ENCODE measurements around the gene SLIT3. TPM values are rescaled to one million over a fixed set of nuclear protein-coding genes. Genes with fewer than 3 reads are reported as not detected.
"Not testable (repeated sequence)": the region's sequence is repeated elsewhere in the genome, so short reads cannot be mapped to it uniquely, and the experiment has no call there.

Gene SLIT3
- polyA plus RNA-seq, 4 donors, result 46.4 to 82.0 (median 57.9) TPM

DNA sequence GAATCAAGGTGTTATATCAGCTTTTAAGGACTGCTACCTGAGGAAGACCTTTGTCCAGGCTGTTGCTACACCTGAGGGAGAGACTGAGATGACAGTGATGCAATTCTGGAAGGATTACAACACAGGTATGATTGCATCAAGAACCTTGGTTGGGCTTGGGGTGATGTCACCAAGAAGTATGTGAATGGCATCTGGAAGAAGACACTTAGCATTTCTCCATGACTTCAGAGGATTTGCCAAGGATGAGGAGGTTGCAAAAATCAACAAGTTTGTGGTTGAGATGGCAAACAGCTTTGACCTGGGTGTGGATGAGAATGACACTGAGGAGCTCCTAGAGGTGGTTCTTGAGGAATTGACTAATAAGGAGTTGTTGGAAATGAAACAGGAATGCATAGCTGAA lies 653.9 kb downstream of the SLIT3 start:
- no peak for DNase-seq (ENCODE audit: low read depth in 4 of 4, low spot score in 3 of 4)

DNA sequence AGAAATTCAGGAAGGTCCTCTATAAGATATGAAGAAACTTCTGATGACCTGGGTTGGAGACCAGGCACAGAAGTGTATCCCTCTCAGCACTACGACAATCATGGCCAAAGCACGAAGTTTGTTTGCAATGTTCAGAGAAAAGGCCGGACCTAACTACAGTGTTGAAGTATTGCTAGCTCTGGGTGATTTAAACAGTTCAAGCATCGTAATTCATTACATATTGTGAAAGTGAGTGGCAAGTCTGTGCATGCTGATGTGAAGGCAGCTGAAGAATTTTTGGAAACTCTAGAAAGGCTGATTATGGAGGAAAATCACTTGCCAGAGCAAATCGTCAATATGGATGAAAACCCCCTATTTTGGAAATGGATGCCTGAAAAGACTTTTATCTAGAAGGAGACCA lies 654.6 kb downstream of the SLIT3 start:
- DNase-seq (ENCODE audit: low read depth in 4 of 4, low spot score in 3 of 4), result no peak

DNA sequence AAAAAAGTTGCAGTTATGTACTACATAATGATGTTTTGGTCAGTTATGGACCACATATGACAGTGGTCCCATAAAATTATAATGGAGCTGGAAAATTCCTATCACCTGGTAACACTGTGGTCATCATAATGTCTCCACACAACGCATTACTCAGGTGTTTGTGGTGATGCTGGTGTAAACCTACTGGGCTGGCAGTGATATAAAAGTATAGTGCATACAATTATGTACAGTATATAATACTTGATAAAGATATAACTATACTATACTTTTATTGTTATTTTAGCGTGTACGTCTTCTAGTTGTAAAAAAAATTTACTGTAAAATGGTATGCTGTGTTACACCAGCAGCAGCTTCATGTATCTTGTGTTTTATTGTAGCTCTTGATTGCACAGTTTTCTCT lies 655.7 kb downstream of the SLIT3 start:
- DNase-seq (ENCODE audit: low read depth in 4 of 4, low spot score in 3 of 4), result no peak

DNA sequence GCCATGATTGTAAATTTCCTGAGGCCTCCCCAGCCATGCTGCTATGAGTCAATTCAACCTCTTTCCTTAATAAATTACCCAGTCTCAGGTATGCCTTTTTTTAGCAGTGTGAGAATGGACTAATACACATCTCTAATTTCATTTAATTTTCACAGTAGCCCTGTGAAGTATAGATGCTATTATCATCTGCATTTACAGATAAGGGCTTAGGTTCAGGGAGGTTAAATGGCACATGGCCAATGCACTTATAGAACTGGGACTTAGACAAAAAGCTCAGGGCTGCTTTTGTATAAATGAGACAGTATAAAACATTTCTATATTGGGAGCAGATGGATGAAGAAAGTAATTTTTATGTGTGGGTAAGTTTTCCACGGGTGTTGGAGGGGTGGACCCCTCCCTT lies 658.9 kb downstream of the SLIT3 start:
- DNase-seq (ENCODE audit: low read depth in 4 of 4, low spot score in 3 of 4), result no peak

DNA sequence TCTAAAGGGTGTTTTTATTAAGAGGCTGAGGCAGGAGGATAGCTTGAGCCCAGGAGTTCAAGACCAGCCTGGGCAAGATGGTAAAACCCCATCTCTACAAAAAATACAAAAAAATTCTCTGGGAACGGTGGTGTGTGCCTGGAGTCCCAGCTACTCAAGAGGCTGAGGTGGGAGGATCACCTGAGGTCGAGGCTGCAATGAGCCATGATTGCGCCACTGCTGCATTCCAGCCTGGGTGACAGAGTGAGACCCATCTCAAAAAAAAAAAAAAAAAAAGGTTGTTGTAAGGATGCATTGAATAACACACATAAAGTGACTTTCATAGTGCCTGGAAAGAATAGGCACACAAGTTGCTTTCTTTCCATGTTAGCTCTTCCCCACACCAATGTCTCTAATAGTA lies 662.1 kb downstream of the SLIT3 start:
- DNase-seq (ENCODE audit: low read depth in 4 of 4, low spot score in 3 of 4), result not testable (repeated sequence)

DNA sequence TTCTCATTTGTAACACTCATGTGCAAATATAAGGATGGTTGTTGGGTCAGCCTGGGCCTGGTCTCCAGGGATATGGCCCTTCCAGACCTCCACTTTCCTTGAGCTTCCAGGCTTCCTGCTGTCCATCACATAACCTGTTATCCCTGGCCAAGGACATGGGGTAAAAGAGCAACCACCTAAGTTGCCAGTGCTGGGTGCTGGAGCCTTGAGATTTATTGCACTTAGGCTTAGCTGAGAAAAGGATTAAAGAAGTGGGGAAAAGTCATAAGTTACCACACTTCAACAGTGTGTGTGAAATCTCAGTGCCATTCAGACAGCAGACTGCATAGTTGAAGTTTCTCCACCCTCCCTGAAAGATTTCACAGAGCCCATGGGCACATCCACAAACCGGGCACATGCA lies 663.1 kb downstream of the SLIT3 start:
- no peak for DNase-seq (ENCODE audit: low read depth in 4 of 4, low spot score in 3 of 4)

DNA sequence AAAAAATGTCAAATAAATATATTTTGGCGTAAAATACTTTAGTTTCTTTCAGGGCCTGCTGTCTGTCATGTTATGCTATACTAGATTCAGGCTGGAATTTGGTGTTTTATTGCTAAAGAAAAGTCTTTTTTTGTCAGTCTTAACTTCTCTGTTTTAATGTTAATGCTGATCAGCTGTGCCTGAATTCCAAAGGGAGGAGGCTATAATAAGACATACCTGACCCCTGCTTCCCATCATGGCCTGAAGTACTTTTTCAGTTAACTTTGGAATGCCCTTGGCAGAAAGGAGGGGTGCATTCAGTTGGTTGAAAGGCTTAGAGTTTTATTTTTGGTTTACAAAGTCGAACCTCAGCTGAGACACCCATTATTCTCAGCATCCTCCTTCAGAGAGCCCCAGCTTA lies 663.7 kb downstream of the SLIT3 start:
- no peak for DNase-seq (ENCODE audit: low read depth in 4 of 4, low spot score in 3 of 4)

DNA sequence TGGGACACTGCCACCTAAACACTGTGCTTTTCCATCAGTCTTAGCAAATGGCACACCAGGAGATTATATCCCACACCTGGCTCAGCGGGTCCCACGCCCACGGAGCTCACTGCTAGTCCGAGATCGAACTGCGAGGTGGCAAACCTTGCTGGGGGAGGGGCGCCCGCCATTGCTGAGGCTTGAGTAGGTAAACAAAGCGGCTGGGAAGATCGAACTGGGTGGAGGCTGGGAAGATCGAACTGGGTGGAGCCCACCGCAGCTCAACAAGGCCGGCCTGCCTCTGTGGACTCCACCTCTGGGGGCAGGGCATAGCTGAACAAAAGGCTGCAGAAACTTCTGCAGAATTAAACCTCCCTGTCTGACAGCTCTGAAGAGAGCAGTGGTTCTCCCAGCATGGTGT lies 670.0 kb downstream of the SLIT3 start:
- not testable (repeated sequence) for DNase-seq (ENCODE audit: low read depth in 4 of 4, low spot score in 3 of 4)

DNA sequence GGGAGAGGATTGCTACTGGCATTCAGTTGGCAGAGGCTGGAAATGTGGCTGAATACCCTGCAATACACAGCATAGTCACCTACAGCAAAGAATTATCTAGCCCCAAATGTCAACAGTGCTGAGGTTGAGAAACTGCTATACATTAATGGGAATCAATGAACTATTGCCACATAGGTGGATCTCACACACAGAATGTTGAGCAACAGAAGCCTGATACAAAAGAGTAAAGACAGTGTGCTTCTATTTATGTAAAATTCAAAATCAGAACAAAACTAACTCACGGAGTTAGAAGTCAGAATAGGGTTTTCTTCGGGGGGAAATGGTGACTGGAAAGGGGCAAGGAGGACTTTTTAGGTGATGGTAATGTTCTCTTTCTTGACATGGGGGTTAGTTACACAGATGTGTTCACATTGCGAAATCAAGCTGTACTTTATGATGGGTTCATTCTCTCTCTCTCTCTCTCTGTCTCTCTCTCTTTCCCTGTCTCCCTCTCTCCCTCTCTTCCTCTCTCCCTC lies 676.0 kb downstream of the SLIT3 start:
- DNase-seq (ENCODE audit: low read depth in 4 of 4, low spot score in 3 of 4), result no peak

DNA sequence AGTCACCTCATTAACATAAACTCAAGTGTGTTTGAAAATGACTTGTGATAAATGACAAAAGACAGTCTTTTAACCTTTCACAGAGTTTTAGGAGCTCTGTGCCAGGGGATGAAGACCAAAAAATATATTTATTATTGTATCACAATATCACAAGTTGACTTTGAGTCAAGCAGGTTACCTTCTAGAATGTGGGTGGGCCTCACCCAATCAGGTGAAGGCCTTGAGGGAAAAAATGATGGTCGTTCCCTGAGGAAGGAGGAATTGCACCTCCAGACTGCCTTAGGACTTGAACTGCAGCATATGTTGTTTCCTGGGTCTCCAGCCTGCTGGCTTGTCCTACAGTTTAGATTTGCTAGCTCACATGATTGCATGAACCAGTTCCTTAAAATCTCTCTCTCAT lies 680.1 kb downstream of the SLIT3 start:
- DNase-seq (ENCODE audit: low read depth in 4 of 4, low spot score in 3 of 4), result no peak

DNA sequence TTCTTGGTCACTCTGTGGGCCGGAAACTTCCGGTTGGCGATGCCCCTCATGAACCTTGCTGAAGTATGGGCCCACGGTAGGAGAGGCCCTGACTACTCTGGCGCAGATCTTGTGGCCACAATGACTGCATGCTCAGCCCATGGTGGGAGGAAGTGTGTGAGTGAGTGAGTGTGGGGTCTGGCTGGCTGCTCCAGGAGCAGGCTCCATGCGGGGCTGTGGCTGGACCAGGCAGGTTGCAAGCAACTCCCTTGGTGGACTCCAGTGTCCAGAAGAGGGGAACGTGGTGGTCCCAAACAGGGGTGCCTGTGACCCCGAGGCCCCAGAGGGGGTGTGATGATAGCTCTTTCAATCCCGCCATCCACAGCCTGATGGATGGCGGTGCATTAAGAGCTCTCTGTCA lies 686.3 kb downstream of the SLIT3 start:
- DNase-seq (ENCODE audit: low read depth in 4 of 4, low spot score in 3 of 4), result no peak

DNA sequence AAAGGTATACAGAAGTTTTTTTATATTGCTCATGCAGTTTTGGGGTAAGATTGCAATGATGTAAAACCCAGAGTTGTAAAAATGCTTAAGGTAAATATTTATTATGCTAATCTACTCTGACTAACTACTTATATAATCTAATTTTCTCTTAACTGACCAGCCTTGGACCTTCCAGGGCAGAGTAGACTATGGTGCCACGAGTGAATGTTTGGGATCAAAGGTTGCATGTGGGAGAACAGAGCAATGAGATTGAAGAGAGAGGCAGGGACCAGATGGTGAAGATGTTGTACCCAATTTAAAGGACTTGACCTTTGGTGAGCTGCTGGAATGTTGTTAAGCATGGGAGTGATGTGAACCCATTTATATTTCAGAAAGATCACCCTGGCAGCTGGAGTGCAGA lies 686.9 kb downstream of the SLIT3 start:
- DNase-seq (ENCODE audit: low read depth in 4 of 4, low spot score in 3 of 4), result no peak

DNA sequence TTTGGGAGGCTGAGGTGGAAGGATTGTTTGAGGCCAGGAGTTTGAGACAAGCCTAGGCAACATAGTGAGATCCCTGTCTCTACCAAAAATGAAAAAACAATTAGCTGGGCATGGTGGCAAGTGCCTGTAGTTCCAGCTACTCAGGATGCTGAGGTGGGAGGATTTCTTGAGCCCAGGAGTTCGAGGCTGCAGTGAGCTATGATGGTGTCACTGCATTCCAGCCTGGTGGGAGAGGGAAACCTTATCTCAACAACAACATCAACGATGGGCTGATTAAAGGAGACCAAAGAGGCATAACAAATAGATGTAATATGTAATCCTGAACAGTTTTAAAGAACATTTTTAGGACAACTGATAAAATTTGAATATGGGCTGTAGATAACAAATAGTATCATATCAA lies 687.5 kb downstream of the SLIT3 start:
- DNase-seq (ENCODE audit: low read depth in 4 of 4, low spot score in 3 of 4), result no peak

DNA sequence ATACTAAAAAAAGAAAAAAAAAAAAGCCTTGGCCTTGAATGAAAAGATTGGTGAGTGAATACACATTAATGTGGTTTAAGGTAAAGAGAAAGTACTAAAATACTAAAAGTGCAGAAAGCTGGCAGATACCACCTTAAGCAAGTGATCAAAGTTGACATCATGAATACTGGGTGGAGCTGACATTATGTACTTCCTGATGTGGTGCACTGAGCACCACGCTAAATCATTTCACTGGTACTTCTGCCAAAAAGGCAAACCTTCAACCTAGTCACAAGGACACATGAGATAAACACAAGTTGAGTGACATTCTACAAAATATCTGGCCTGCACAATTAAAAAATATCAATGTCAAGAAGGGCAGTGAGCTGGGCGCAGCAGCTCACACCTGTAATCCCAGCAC lies 687.9 kb downstream of the SLIT3 start:
- DNase-seq (ENCODE audit: low read depth in 4 of 4, low spot score in 3 of 4), result no peak

DNA sequence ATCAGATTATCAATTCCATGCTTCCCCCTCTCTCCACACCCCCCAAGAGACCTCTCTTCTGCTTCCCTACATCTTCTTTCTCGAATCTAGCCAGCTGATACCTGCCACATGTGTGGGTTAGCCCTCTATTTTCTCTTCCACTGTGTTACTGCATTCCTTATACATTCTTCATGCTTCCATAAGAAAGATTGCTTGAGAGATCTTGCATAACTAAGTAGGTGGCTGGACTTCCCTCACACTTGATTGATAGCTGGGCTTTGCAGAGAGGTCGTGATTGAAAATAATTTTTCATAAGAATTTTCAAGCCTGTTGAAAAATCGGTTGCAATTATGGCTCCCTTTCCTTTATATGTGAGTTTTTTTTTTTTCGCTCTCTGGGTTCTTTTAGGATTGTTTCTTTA lies 688.8 kb downstream of the SLIT3 start:
- DNase-seq (ENCODE audit: low read depth in 4 of 4, low spot score in 3 of 4), result no peak
